Measurements from ENCODE around the gene ZSCAN5C. TPM values are rescaled to one million over a fixed set of nuclear protein-coding genes. Genes with fewer than 3 reads are reported as not detected.
A peak's percentile ranks its signal among the peaks of the same experiment; 100 is the strongest.

ZSCAN5C gene
- total and polyA plus RNA-seq, 7 donors, result not detected

GRCh38 chr19:56162258-56162657 lies 39.8 kb upstream of the ZSCAN5C start:
- H3K4me3 ChIP-seq, result no peak overlapping the region
- no peaks in the 10 kb centered on the region for H3K9me3 ChIP-seq
- 60 to 62% (median 60%) methylated on average over 9 of the region's 9 CpGs for WGBS, 3 donors
- peaks cover 0 to 3% (median 0%) of the 10 kb centered on the region in 3 donors for H3K27me3 ChIP-seq (ENCODE audit: insufficient read depth in 3 of 3, low read length in 2 of 3)
- no peak overlapping the region for H3K27ac ChIP-seq
- no peak for DNase-seq
- intact Hi-C loops (cut with DNase I), result no loop called here
- H3K36me3 ChIP-seq (ENCODE audit: insufficient read depth in 1 of 2, low read depth in 1 of 2), result peaks cover 0 to 37% of the 10 kb centered on the region in 2 donors
- no peak for ATAC-seq
- no peaks in the 10 kb centered on the region for H3K4me1 ChIP-seq
- TF ChIP-seq CTCF (IDR thresholded peaks at IDR 0.05), result no peak

- H3K27ac ChIP-seq, result no peak overlapping the region
- H3K4me3 ChIP-seq, result no peak overlapping the region
- intact Hi-C loops (cut with DNase I), result no loop called here
- peaks cover 0 to 4% (median 0%) of the 10 kb centered on the region in 3 donors for H3K27me3 ChIP-seq (ENCODE audit: insufficient read depth in 3 of 3, low read length in 2 of 3)
- no peaks in the 10 kb centered on the region for H3K4me1 ChIP-seq
- no peaks in the 10 kb centered on the region for H3K9me3 ChIP-seq
- TF ChIP-seq CTCF (IDR thresholded peaks at IDR 0.05), result no peak
- DNase-seq (no peak), ATAC-seq (no peak)
- H3K36me3 ChIP-seq (ENCODE audit: insufficient read depth in 1 of 2, low read depth in 1 of 2), result peaks cover 0 to 34% of the 10 kb centered on the region in 2 donors
- WGBS, 3 donors, result 76 to 81% (median 77%) methylated on average over 13 of the region's 13 CpGs
These were observed 39.0 kb upstream of the ZSCAN5C start for GRCh38 chr19:56163097-56163496.

DNA sequence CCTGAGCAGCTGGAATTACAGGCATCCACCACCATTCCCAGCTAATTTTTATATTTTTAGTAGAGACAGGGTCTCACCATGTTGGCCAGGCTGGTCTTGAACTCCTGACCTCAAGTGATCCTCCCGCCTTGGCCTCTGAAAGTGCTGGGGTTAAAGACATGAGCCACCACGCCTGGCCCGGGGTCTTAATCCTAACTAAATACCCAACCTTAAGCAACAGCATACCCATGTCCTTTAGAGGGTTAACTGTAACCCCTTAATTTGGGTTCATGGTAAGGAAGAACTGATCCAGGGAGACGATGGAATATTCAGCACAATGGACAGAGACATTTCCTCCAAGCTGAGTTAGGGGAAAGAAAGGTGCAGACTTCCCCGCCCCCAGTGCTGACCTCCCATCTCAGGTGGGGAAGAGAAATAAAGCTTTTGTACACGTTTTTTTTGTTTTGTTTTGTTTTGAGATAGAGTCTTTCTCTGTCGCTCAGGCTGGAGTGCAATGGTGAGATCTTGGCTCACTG lies 35.0 kb upstream of the ZSCAN5C start:
- no peak for DNase-seq
- Histone ChIP-seq H3K4me3 (no peak overlapping the region), H3K27me3 (ENCODE audit: insufficient read depth in 3 of 3, low read length in 2 of 3) (peaks cover 0 to 4% (median 0%) of the 10 kb centered on the region in 3 donors), H3K4me1 (no peaks in the 10 kb centered on the region), H3K9me3 (no peaks in the 10 kb centered on the region), H3K36me3 (ENCODE audit: insufficient read depth in 1 of 2, low read depth in 1 of 2) (peaks cover 0 to 2% of the 10 kb centered on the region in 2 donors), H3K27ac (no peak overlapping the region)
- 30 to 38% (median 32%) methylated on average over 7 of the region's 7 CpGs for WGBS, 3 donors
- intact Hi-C loops (cut with DNase I), result no loop called here
- ATAC-seq, result no peak
- TF ChIP-seq CTCF (IDR thresholded peaks at IDR 0.05), result no peak

GRCh38 chr19:56170261-56170660 lies 31.8 kb upstream of the ZSCAN5C start:
- no peaks in the 10 kb centered on the region for H3K4me1 ChIP-seq
- peaks cover 0 to 18% (median 4%) of the 10 kb centered on the region in 3 donors for H3K27me3 ChIP-seq (ENCODE audit: insufficient read depth in 3 of 3, low read length in 2 of 3)
- H3K9me3 ChIP-seq, result no peaks in the 10 kb centered on the region
- intact Hi-C loops (cut with DNase I), result loop anchor here in 1 of 2 donors (2.0 kb wide), 1 partner anchor 93 kb away; no protein-coding TSS in a partner anchor
- H3K27ac ChIP-seq, result no peak overlapping the region
- no peak overlapping the region for H3K4me3 ChIP-seq
- ATAC-seq (peak in 3 of 4 donors; percentile 29 to 58 (median 50)), DNase-seq (peak in 1 of 2 donors; percentile 32)
- no peak for TF ChIP-seq CTCF (IDR thresholded peaks at IDR 0.05)
- H3K36me3 ChIP-seq (ENCODE audit: insufficient read depth in 1 of 2, low read depth in 1 of 2), result no peaks in the 10 kb centered on the region
- 49 to 60% (median 57%) methylated on average over 14 of the region's 14 CpGs for WGBS, 3 donors

DNA sequence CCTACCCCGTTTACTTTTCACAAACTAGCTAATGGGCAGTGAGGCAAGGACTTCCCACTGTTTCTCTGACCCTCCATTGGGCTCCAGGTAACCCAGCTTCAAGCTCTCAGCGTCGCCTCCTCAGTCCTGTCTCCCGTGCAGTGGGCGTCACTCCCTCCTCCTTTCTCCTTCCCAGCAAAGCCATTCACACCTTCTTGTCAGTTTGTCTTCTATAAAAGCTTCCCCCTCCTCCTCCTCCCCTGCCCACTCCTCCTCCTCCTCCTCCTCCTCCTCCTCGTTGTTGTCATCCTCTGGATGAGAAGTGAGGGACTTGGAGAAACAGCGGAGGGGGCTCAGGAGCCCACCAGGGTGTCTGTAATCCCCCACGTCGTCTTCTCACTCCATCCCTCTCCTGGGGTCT lies 28.0 kb upstream of the ZSCAN5C start:
- intact Hi-C loops (cut with DNase I), result no loop called here
- Histone ChIP-seq H3K4me1 (no peaks in the 10 kb centered on the region), H3K4me3 (no peak overlapping the region), H3K9me3 (no peaks in the 10 kb centered on the region), H3K36me3 (ENCODE audit: insufficient read depth in 1 of 2, low read depth in 1 of 2) (no peaks in the 10 kb centered on the region), H3K27ac (no peak overlapping the region), H3K27me3 (ENCODE audit: insufficient read depth in 3 of 3, low read length in 2 of 3) (peaks cover 0 to 27% (median 9%) of the 10 kb centered on the region in 3 donors)
- DNase-seq, result no peak
- WGBS, 3 donors, result 6 to 10% (median 9%) methylated on average over 8 to 9 of the region's 9 CpGs
- no peak for ATAC-seq
- TF ChIP-seq CTCF (IDR thresholded peaks at IDR 0.05), result no peak

Data from psoas muscle (tissue), 8 donors.